Stimulated activated CD8-positive, alpha-beta memory T cell treated with anti-CD3 and anti-CD28 coated beads, Interleukin-15, amount 100 ng/mL, for 4 hours (primary cell): ENCODE measurements around the gene NEUROG3.

Experiments
- DNase-seq, 2 donors: peaks; one replicate each; pipeline ENCODE4 v3.0.0-alpha.2; 2020; ENCODE audit warnings: low read depth in 2 of 2

Gene NEUROG3

GRCh38 chr10:69573056-69573806 lies at the start of gene NEUROG3:
Gene NEUROG3 (minus strand): TSS chr10:69573422. CDS start chr10:69573043, 379 bp downstream.
- no peak for DNase-seq

- no peak for DNase-seq
Measured at GRCh38 chr10:69620625-69621024, 47.4 kb upstream of the NEUROG3 start.

GRCh38 chr10:69619626-69620025 lies 46.4 kb upstream of the NEUROG3 start:
- no peak for DNase-seq

GRCh38 chr10:69618746-69619145 lies 45.5 kb upstream of the NEUROG3 start:
- DNase-seq, result no peak

GRCh38 chr10:69616358-69616757 lies 43.1 kb upstream of the NEUROG3 start:
- DNase-seq, result no peak

- DNase-seq, result no peak
Measured at GRCh38 chr10:69614130-69614529, 40.9 kb upstream of the NEUROG3 start.

GRCh38 chr10:69612760-69613159 lies 39.5 kb upstream of the NEUROG3 start:
- DNase-seq, result no peak

GRCh38 chr10:69609077-69609476 lies 35.9 kb upstream of the NEUROG3 start:
- DNase-seq, result no peak

GRCh38 chr10:69600761-69601330 lies 27.6 kb upstream of the NEUROG3 start:
- no peak for DNase-seq

- DNase-seq, result no peak
Measured at GRCh38 chr10:69588358-69588757, 15.1 kb upstream of the NEUROG3 start.

GRCh38 chr10:69584624-69585023 lies 11.4 kb upstream of the NEUROG3 start:
- no peak for DNase-seq

GRCh38 chr10:69583106-69583505 lies 9.9 kb upstream of the NEUROG3 start:
- no peak for DNase-seq

- no peak for DNase-seq
Measured at GRCh38 chr10:69580435-69580834, 7.2 kb upstream of the NEUROG3 start.

GRCh38 chr10:69579464-69580060 lies 6.3 kb upstream of the NEUROG3 start:
- no peak for DNase-seq

- no peak for DNase-seq
Measured at GRCh38 chr10:69578508-69578991, 5.3 kb upstream of the NEUROG3 start.

- no peak for DNase-seq
Measured at GRCh38 chr10:69577268-69578232, 4.3 kb upstream of the NEUROG3 start.

- DNase-seq, result no peak
Measured at GRCh38 chr10:69576334-69577011, 3.3 kb upstream of the NEUROG3 start.

GRCh38 chr10:69575164-69575722 lies 2.0 kb upstream of the NEUROG3 start:
- DNase-seq, result no peak

GRCh38 chr10:69574571-69574978 lies 1.4 kb upstream of the NEUROG3 start:
- DNase-seq, result no peak

- no peak for DNase-seq
Measured at GRCh38 chr10:69572159-69573055, 815 bp downstream of the NEUROG3 start.
